ENCODE data around the gene ARL10.

Gene ARL10

GRCh38 chr5:176362233-176362490 is 3.1 kb upstream of the ARL10 start:
- no peak for DNase-seq

DNA sequence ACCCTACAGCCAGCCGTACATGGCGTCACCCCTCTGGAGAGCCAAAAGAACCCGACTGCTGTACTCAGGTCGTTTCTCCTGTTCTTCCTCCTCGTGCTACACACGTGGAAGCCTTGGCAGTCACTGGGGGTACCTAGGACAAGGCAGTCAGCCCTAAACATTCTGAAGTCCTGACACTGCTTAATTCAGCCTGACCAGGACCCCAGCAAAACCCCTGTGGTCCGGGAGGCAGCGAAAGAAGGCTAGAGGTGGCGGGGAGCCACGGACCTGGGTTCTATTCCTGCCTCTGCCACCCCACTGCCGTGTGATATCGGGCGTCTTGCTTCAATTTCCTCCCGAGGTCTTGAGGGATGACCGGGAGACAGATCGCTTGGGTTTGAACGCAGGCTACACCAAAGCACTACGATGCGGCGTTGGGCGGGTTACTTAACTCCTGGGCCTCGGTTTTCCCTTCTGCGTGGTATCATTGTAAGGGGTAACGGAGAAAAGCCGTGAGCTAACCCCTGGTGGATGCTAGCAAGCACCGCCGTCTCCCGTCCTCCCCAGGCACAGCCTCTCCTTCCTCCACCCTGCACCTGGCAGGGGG is 429 bp upstream of the ARL10 start:
- DNase-seq = no peak

GRCh38 chr5:176366232-176366894 is 1.1 kb downstream of the ARL10 start:
- no peak for DNase-seq

GRCh38 chr5:176368726-176369125 is 3.4 kb downstream of the ARL10 start:
- no peak for DNase-seq

DNA sequence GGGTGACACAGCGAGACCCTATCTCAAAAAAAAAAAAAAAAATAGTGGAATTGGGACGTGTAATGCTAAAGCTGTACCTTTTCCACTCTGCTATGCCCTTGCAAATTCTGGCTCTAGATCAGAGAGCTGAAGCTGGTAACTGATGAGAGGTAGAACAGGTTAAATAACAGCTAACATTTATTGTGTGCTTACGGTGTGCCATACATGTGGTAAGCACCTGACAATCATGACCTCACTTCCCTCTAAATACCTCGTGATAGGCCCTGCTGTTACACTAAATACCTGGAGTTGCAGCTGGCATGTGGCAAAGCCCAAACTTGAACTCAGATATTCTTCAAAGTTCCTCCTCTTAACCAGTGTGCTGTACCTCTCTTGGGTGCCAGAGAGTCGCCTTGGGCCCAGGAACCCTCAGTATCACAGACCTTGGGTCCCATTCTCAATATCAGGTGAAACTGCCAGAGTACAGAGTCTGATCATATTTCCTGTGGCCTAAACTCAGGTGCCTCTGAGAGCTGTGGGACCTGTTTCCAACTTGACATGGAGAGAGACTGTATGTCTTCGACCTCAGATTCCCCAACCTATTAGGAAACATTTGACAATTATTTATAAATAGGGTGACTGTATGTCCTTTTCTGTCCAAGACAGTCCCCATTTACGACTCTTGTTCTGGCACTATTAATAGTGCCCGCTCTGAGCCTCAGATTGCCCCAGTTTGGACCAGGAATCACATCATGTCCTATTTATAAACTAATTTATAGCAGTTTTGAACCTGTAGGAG is 4.8 kb downstream of the ARL10 start:
- no peak for DNase-seq

- no peak for DNase-seq
These were observed 6.6 kb downstream of the ARL10 start for GRCh38 chr5:176371621-176372539.

GRCh38 chr5:176373100-176373818 is 8.0 kb downstream of the ARL10 start:
- DNase-seq = no peak

GRCh38 chr5:176379881-176380280 is 14.6 kb downstream of the ARL10 start:
- DNase-seq = no peak

DNA sequence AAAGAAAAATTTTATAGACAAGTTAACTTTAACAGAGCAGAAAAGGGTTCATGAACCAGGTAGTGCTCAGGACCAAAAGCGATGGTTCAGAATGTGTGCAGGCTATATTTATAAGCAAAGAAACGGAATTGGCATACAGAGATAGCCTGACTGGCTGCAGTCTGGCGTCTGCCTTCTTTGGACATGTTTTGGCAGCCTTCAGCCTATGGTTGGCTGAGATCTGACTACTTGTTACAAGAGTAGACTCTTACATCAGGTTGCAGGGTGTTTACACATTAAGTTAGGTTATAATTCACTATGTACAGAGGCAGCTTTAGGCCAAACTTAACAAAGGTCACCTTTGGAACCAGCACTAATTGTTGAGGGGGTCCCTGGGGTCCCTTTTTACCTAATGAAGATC is 16.1 kb downstream of the ARL10 start:
- DNase-seq = no peak

GRCh38 chr5:176381979-176382378 is 16.7 kb downstream of the ARL10 start:
- no peak for DNase-seq

GRCh38 chr5:176382721-176383120 is 17.4 kb downstream of the ARL10 start:
- no peak for DNase-seq

DNA sequence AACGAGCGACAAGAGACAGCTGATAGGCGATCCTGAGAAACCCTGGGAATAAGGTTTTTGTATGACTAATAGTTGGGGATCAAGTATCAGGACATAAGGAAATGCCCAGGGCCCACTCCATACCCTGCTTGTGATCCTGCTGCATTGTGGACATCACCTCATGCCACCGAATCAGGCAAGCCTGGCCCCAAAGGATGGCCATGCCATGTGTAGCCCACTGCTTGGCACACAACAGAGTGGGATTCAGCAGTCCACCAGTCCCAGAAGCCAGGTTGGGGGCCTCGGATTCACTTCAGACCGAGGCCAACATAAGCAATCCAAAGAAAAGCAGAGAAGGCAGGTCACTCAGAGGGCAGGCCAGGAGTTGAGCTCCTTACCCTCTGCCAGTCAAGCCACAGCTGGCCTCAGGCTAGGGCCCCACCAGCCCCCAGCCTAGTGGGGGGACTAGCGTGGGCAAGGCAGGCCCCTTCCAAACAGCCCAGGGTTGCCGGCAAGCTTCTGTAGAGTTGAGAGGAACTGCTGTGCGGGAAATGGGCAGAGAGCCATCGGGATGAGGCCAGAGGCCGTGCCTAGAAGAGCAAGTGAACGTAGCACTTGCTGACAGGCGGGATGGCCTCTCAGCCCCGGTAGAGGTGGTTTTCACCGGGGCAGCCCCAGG is 18.1 kb downstream of the ARL10 start:
- DNase-seq = no peak

GRCh38 chr5:176383961-176384360 is 18.7 kb downstream of the ARL10 start:
- no peak for DNase-seq

DNA sequence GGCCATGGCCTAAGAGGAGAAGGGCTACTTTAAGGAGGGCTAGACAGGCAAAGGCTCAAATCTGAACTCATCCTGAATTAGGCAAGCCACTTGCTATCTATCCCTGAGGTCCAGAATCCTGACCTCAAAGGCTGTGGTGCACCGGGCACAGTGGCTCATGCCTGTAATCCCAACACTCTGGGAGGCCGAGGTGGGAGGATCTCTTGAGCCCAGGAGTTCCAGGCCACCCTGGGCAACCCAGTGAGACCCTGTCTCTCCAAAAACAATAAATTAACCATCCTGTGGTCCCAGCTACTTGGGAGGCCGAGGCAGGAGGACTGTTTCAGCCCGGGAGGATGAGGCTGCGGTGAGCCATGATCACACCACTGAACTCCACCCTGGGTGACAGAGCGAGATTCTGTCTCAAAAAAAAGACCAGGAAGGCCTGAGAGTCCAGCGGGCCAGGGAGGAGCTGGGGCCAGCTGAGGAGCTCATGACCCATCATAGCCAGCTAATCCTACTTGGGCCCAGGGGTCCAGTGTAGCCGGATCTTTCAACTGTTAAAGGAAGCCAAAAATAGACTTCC is 19.2 kb downstream of the ARL10 start:
- DNase-seq = no peak

DNA sequence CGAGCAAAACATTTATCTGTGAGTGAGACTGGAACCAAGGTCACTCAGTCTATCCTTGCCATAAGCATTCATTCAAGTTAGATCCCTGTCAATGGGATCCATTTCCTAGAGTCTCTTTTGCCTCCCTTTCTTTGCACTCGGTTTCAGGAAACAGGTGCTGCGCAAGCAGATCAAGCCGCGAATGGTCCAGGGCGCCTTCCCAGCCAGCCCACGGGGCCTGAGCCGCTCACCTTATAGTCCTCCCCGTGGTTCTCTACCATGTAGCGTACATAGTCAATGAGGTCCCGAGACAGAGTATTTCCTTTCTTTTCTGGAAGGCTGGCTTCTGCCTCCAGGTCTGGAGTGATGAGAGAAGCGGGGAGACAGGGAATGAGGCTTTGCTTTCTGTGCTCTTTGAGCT is 19.7 kb downstream of the ARL10 start:
- DNase-seq = no peak

GRCh38 chr5:176386491-176386890 is 21.2 kb downstream of the ARL10 start:
- DNase-seq = no peak

DNA sequence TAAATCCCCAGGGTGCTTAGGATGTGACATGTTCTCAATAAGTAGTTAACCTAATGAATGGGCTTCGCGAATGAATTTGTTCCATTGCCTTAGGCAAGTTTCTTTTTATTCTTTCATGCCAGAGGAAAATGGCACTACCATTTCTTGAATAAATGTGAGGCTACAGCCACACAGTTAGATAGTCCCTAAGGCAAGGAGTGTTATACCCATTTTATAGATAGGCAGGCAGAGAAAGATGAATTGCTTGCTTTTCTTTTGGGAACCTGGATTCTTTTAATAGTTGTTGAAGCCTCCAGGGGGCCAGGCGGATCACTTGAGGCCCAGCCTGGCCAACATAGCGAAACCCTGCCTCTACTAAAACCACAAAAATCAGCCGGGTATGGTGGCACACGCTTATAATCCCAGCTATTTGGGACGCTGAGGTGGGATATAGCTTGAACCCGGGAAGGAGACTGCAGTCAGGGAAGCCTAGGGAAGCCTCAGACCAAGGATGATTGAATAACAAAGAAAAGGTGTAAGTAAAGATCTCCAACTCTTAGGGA is 22.2 kb downstream of the ARL10 start:
- no peak for DNase-seq

GRCh38 chr5:176388003-176388443 is 22.7 kb downstream of the ARL10 start:
- DNase-seq = peak; percentile 13

- peak; percentile 99 for DNase-seq
These were observed 23.3 kb downstream of the ARL10 start, which contains the start of the genes HIGD2A and NOP16 for GRCh38 chr5:176388444-176389134. HIGD2A (plus strand) TSS chr5:176388751; CDS start chr5:176388820, 69 bp downstream. NOP16 (minus strand) TSS chr5:176388598; CDS start chr5:176388539, 59 bp downstream.

Measured in kidney glomerular epithelial cell (primary cell).